Caco-2 (cell line): ENCODE measurements around the gene DNAH7. TPM values are rescaled to one million over a fixed set of nuclear protein-coding genes. Genes with fewer than 3 reads are reported as not detected.

ENCODE experiments used
- BruUV-seq: library from RNA; stranded (reverse); fragments of 400-500 nt; replicated peaks from 2 replicates; lab custom pipeline; 2021; lab: Mats Ljungman, UMichigan
- CTCF ChIA-PET: fragments of 300-600 bp; sonication (Branson Sonifier 250); formaldehyde crosslinking; loops from one replicate; lab custom pipeline; 2022; ENCODE audit warnings: antibody characterized with exemption; lab: Charles Lee
- POLR2A ChIA-PET: fragments of 300-600 bp; sonication (Branson Sonifier 250); formaldehyde crosslinking; loops from one replicate; lab custom pipeline; 2022; ENCODE audit warnings: antibody characterized with exemption; lab: Charles Lee
- DNase-seq, 2 experiments: peaks; one replicate each; pipeline versions ENCODE4 v3.0.0 to v3.0.0-alpha.2; 2020 to 2022
- H3K27me3 ChIP-seq: replicated peaks from 2 replicates; pipeline ENCODE4 v1.6.0; 2011; ENCODE audit warnings: low read length; ENCODE audit not compliant: control insufficient read depth, insufficient read depth
- H3K36me3 ChIP-seq: 2 replicates; pipeline ENCODE4 v1.5.1; 2011; ENCODE audit warnings: low read length; ENCODE audit not compliant: control insufficient read depth, insufficient read depth
- H3K4me1 ChIP-seq: fragments of 250-450 bp; sonication (Bioruptor Pico); 2 replicates; pipeline ENCODE4 v1.5.1; 2020; ENCODE audit warnings: mild to moderate bottlenecking
- H3K4me3 ChIP-seq: 2 replicates; pipeline ENCODE4 v1.5.1; 2011; ENCODE audit warnings: low read depth, mild to moderate bottlenecking, control low read depth, low read length
- H3K9me3 ChIP-seq: fragments of 250-450 bp; sonication (Bioruptor Pico); 2 replicates; pipeline ENCODE4 v1.5.1; 2020; ENCODE audit warnings: mild to moderate bottlenecking, moderate library complexity
- H3K27ac Mint-ChIP-seq: one replicate; pipeline ENCODE4 v1.8.0; 2022; ENCODE audit warnings: mixed read lengths; ENCODE audit not compliant: unreplicated experiment
- H3K27me3 Mint-ChIP-seq: one replicate; pipeline ENCODE4 v1.8.0; 2022; ENCODE audit warnings: mixed read lengths; ENCODE audit not compliant: insufficient read depth, unreplicated experiment
- H3K36me3 Mint-ChIP-seq: one replicate; pipeline ENCODE4 v1.8.0; 2022; ENCODE audit warnings: mild to moderate bottlenecking, mixed read lengths; ENCODE audit not compliant: insufficient read depth, unreplicated experiment
- H3K4me1 Mint-ChIP-seq: one replicate; pipeline ENCODE4 v1.8.0; 2022; ENCODE audit warnings: low read depth, mixed read lengths; ENCODE audit not compliant: unreplicated experiment
- H3K4me3 Mint-ChIP-seq: one replicate; pipeline ENCODE4 v1.8.0; 2022; ENCODE audit warnings: mild to moderate bottlenecking, moderate library complexity, mixed read lengths; ENCODE audit not compliant: unreplicated experiment
- H3K9me3 Mint-ChIP-seq: one replicate; pipeline ENCODE4 v1.8.0; 2022; ENCODE audit warnings: mixed read lengths; ENCODE audit not compliant: unreplicated experiment
- CTCF ChIP-seq, 2 experiments: fragments of 200-600 bp in 1 of 2; IDR thresholded peaks; 1 replicate in 1 of 2; 2 replicates in 1 of 2; pipeline versions ENCODE4 v1.5.1 to v1.8.0; 2011 to 2022; ENCODE audit warnings: antibody characterized with exemption in 1 of 2, control low read depth in 1 of 2, inconsistent platforms in 1 of 2, low read depth in 1 of 2, low read length in 1 of 2, mild to moderate bottlenecking in 1 of 2, moderate library complexity in 1 of 2; ENCODE audit not compliant: insufficient read depth in 1 of 2, severe bottlenecking in 1 of 2, unreplicated experiment in 1 of 2
- intact Hi-C: fragments of 100-400 bp; cut with micrococcal nuclease; formaldehyde crosslinking; loops from one replicate; pipeline ENCODE4 v1.10.0; 2022; ENCODE audit not compliant: unreplicated experiment
- total RNA-seq: library from RNA; stranded (reverse); gene quantifications from 2 replicates; pipeline ENCODE4 v1.2.3, GENCODE V29; 2022

The DNAH7 gene
- total RNA-seq, 1 experiment from 2014 or later = 0.16 TPM

DNA sequence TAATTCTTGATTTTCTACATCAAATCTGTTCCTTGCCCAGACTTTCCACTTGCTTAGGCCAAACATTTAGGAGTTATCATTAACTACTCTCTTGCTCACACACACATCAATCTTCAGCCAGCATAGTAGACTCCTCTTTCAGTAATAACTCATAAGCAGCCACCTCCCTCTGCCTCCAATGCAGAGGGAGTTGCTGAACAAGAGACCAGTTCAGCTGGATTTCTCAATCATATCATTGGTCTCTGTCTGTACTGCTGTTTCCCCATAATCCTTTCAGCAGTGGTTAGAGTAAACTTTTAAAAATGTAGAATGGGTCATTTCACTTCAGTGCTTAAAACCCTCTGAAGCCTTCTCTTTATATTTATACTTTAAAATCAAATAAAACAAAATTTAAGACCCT, 298.7 kb downstream of the DNAH7 start:
- intact Hi-C loops = no loop called here
- ChIA-PET CTCF (no interaction called here), POLR2A (no interaction called here)
- H3K27me3 ChIP-seq = no peaks in the 10 kb centered on the region
- Mint-ChIP-seq H3K4me1 (no peaks in the 10 kb centered on the region), H3K9me3 (peaks cover 8% of the 10 kb centered on the region), H3K36me3 (no peaks in the 10 kb centered on the region), H3K27me3 (no peaks in the 10 kb centered on the region), H3K27ac (no peak overlapping the region), H3K4me3 (no peak overlapping the region)
- no peak for DNase-seq
- no peak for TF ChIP-seq CTCF (IDR thresholded peaks at IDR 0.05; ENCODE audit: insufficient read depth in 1 of 2, low read depth in 1 of 2, low read length in 1 of 2, severe bottlenecking in 1 of 2, unreplicated experiment in 1 of 2)
- H3K36me3 ChIP-seq = no peaks in the 10 kb centered on the region
- no TSS peak for BruUV-seq
- H3K4me1 ChIP-seq = no peaks in the 10 kb centered on the region
- no peaks in the 10 kb centered on the region for H3K9me3 ChIP-seq
- H3K4me3 ChIP-seq = no peak overlapping the region

DNA sequence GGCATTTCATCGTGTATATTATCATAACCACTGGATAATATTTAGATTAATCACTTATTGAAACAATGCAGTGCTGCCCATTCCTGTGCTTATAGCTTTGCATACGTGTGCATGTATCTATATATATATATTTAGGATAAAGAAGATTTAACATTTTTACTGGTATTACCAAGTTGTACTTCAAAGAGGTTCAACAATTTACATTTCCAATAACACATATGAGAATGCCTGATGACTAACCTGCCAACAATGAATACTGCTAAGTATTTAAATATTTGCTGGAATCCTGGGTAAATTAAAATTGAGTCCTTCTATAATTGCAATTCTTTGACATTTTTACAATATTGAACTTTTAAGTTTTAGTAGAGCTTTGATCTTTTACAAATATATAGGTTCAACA, 300.2 kb downstream of the DNAH7 start:
- no peak for TF ChIP-seq CTCF (IDR thresholded peaks at IDR 0.05; ENCODE audit: insufficient read depth in 1 of 2, low read depth in 1 of 2, low read length in 1 of 2, severe bottlenecking in 1 of 2, unreplicated experiment in 1 of 2)
- Mint-ChIP-seq H3K36me3 (no peaks in the 10 kb centered on the region), H3K4me1 (no peaks in the 10 kb centered on the region), H3K27ac (no peak overlapping the region), H3K4me3 (no peak overlapping the region), H3K27me3 (no peaks in the 10 kb centered on the region), H3K9me3 (peaks cover 14% of the 10 kb centered on the region)
- no peaks in the 10 kb centered on the region for H3K27me3 ChIP-seq
- DNase-seq = no peak
- no peaks in the 10 kb centered on the region for H3K4me1 ChIP-seq
- ChIA-PET POLR2A (no interaction called here), CTCF (no interaction called here)
- no peak overlapping the region for H3K4me3 ChIP-seq
- no peaks in the 10 kb centered on the region for H3K36me3 ChIP-seq
- BruUV-seq = no TSS peak
- intact Hi-C loops = no loop called here
- H3K9me3 ChIP-seq = no peaks in the 10 kb centered on the region

- CTCF ChIA-PET = no interaction called here
- Mint-ChIP-seq H3K36me3 (no peaks in the 10 kb centered on the region), H3K4me1 (no peaks in the 10 kb centered on the region), H3K4me3 (no peak overlapping the region), H3K27ac (no peak overlapping the region), H3K27me3 (no peaks in the 10 kb centered on the region), H3K9me3 (peaks cover 14% of the 10 kb centered on the region)
- no peak for DNase-seq
- intact Hi-C loops = no loop called here
- BruUV-seq = no TSS peak
- no peak for TF ChIP-seq CTCF (IDR thresholded peaks at IDR 0.05; ENCODE audit: insufficient read depth in 1 of 2, low read depth in 1 of 2, low read length in 1 of 2, severe bottlenecking in 1 of 2, unreplicated experiment in 1 of 2)
- Histone ChIP-seq H3K9me3 (no peaks in the 10 kb centered on the region; the same call in 1 of the 2 replicates), H3K36me3 (no peaks in the 10 kb centered on the region), H3K27me3 (no peaks in the 10 kb centered on the region), H3K4me1 (no peaks in the 10 kb centered on the region), H3K4me3 (no peak overlapping the region)
- POLR2A ChIA-PET = no interaction called here
Measured at GRCh38 chr2:195766691-195767090, 301.9 kb downstream of the DNAH7 start.
